AG09309 (cell line): ENCODE measurements around the gene ABL1.

Experiments
- DNase-seq: peaks from one replicate; pipeline ENCODE4 v3.0.0-alpha.2; 2010; ENCODE audit warnings: low read depth
- H3K4me3 ChIP-seq: 2 replicates; pipeline ENCODE4 v1.5.1; 2011; ENCODE audit warnings: mild to moderate bottlenecking, low read depth, low read length, moderate library complexity; ENCODE audit not compliant: control insufficient read depth
- CTCF ChIP-seq: IDR thresholded peaks from 2 replicates; pipeline ENCODE4 v1.5.1; 2011; ENCODE audit warnings: mild to moderate bottlenecking, low read depth, low read length, inconsistent platforms; ENCODE audit not compliant: insufficient read depth, control insufficient read depth; ENCODE audit errors: missing control alignments

Gene ABL1

DNA sequence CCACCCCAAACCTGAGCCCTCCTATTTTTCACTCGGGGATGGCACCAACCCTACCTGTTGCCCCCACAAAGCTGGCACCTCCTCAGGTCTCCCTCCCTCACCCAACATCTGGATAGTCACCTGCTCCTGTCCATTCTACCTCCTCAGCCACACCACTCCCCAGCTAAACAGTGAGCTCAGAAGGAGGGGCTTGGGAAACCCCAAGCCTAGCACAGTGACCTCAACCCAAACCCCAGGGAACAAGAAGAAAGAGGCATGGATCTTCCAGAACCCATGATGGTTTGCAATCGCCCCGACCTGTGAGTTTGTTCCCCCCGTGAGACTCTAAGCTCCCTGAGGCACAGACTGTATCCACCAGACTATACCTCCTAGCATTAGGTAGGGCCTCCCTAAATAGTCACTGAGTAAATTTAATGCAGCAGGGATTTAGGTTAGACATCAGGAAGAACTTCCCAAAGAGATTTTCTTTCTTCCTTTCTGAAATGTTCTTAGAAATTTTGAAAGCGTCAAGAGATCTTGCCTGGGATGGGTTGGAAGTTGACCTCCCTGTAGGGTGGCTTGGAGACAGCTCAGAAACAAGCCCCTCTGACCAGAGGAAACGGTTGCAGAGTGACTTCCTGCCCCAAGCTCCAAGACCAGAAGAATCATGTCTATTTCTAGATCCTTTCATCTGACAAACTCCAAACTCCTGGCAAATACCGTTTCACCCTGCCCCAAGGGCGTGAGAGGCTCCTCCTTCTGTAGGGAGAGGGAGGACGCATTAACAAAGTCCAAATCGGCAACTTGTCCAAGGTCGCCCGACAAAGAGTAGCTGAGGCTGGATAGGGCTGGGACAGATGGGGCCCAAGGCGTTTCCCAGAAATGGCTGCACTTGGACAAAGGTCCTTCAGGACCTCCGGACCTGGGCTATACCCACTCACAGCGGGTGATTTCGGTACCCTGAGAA is 99.9 kb downstream of the ABL1 start:
- no peak overlapping the region for H3K4me3 ChIP-seq
- no peak for DNase-seq
- TF ChIP-seq CTCF: no peak

DNA sequence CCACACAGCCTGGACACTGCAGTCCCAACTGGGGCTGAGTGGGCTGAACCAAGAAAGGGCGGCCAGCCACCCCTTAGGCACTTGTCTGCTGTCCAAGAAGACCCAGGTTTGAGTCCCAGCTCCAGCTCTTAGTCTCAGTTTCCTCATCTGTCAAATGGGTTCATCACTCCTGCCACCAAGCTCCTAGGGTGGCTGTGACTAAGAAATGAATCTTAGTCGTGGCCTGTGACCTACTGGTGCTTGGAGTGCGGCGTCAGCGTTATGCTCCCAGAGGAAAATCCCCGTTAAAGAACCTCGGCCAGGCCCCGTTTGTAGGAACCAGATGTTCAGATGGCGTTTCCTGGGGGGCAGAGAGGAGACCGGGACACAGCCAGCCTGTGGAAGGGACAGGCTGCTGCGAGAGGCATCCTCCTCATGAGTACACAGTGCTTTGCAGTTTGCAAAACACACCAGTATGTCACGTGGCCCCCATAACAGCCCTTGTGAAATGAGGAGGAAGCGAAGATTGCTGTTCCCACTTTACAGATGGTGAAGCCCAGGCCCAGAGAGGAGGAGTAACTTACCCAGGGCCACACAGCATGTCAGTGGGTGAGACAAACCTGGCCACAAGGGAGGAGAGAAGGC is 100.7 kb downstream of the ABL1 start:
- DNase-seq: no peak
- TF ChIP-seq CTCF: no peak
- H3K4me3 ChIP-seq: no peak overlapping the region

- no peak for DNase-seq
- TF ChIP-seq CTCF: no peak
Observed at GRCh38 chr9:130936285-130937117, 101.4 kb downstream of the ABL1 start.

More at GRCh38 chr9:130936285-130937117, 101.4 kb downstream of the ABL1 start:
- H3K4me3 ChIP-seq: no peak overlapping the region
